ENCODE measurements around the gene WDR46. TPM values are rescaled to one million over a fixed set of nuclear protein-coding genes. Genes with fewer than 3 reads are reported as not detected.

WDR46 gene
- total and polyA plus RNA-seq, 11 donors: 12.2 to 41.0 (median 21.4) TPM

- Histone ChIP-seq H3K4me3 (peak overlapping the region; percentile 64 to 99 (median 93)), H3K27ac (peak overlapping the region; percentile 85 to 99 (median 97)), H3K27me3 (no peaks in the 10 kb centered on the region), H3K9me3 (no peaks in the 10 kb centered on the region), H3K4me1 (peaks cover 0 to 72% (median 40%) of the 10 kb centered on the region in 12 donors), H3K36me3 (peaks cover 0 to 38% (median 30%) of the 10 kb centered on the region in 9 donors)
- peak; percentile 68 to 84 (median 74) for DNase-seq
- intact Hi-C loops (cut with DNase I): loop anchor here in 2 of 10 donors (2.0 to 5.0 kb wide), 2 partner anchors 16 to 37 kb away; partner anchors contain the start of genes B3GALT4 (in 1 of the 2) and RGL2 (in 1 of the 2)
- 5 to 7% (median 6%) methylated on average over 10 of the region's 10 CpGs for WGBS, 4 donors
- ATAC-seq: peak; percentile 13 to 63 (median 26)
- TF ChIP-seq, protein P1, sequence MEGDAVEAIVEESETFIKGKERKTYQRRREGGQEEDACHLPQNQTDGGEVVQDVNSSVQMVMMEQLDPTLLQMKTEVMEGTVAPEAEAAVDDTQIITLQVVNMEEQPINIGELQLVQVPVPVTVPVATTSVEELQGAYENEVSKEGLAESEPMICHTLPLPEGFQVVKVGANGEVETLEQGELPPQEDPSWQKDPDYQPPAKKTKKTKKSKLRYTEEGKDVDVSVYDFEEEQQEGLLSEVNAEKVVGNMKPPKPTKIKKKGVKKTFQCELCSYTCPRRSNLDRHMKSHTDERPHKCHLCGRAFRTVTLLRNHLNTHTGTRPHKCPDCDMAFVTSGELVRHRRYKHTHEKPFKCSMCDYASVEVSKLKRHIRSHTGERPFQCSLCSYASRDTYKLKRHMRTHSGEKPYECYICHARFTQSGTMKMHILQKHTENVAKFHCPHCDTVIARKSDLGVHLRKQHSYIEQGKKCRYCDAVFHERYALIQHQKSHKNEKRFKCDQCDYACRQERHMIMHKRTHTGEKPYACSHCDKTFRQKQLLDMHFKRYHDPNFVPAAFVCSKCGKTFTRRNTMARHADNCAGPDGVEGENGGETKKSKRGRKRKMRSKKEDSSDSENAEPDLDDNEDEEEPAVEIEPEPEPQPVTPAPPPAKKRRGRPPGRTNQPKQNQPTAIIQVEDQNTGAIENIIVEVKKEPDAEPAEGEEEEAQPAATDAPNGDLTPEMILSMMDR (IDR thresholded peaks at IDR 0.05): no peak
- no peak for TF ChIP-seq POLR2A (IDR thresholded peaks at IDR 0.05)
Observed at GRCh38 chr6:33314515-33314942, 25.5 kb upstream of the WDR46 start.

DNA sequence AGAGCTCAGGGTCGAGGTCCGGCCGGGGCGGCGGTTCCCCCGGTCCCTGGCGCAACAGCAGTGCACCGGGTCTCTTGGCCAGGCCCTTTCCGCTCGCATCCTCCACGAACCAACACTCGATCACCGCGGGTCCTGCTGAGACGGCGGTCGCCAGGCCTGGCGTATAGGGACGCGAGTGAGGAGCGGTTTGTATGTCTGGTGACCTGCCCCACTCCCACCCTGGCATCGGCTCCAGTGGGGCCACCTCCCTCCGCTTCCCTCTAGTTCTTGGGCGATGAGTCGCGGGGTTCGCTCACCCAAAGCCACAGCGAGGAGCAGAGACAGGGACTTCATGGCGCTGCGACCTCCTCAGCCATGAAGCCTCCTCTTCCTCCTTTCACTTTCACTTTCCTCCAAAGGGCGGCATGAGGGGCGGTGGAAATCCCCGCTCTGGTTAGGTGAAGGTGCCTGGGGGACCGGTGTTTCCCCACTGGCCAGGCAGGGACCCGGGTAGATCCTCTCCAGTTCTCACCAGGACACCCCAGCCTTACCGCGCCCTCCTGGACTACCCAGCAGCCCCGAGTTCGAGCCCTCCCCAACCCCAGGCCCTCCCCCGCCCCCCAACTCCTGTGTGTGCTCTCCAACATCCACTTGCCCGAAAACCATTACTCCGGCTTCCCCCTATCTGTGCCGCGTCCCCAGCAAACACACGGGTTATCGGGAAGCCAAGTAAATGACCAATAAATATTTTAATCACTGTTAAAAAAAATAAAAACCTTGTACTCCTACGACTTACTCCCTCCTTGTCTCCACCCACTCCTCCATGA, 24.9 kb upstream of the WDR46 start, which contains the start of gene TAPBP:
Gene TAPBP, minus strand, starts transcription at position 370 of the 806 bp plus-strand sequence. Its CDS starts 37 bp downstream, at position 333.
- ATAC-seq (peak; percentile 7 to 50 (median 16)), DNase-seq (peak; percentile 62 to 77 (median 71))
- Histone ChIP-seq H3K4me3 (peak within 1 kb of the TSS; percentile 64 to 99 (median 93)), H3K9me3 (no peaks in the 10 kb centered on the region), H3K36me3 (peaks cover 0 to 38% (median 27%) of the 10 kb centered on the region in 9 donors), H3K27ac (peak within 1 kb of the TSS; percentile 85 to 99 (median 97)), H3K4me1 (peaks cover 0 to 72% (median 39%) of the 10 kb centered on the region in 12 donors), H3K27me3 (no peaks in the 10 kb centered on the region)
- 0 to 1% (median 1%) methylated on average over 41 to 47 of the region's 47 CpGs for WGBS, 4 donors
- peak in 1 of 2 donors; percentile 34 for TF ChIP-seq POLR2A (IDR thresholded peaks at IDR 0.05)
- TF ChIP-seq, protein P1 (IDR thresholded peaks at IDR 0.05): no peak
- intact Hi-C loops (cut with DNase I): loop anchor here in 2 of 10 donors (2.0 to 5.0 kb wide), 2 partner anchors 15 to 37 kb away; partner anchors contain the start of genes RGL2 (in 2 of the 2) and B3GALT4 (in 1 of the 2)

GRCh38 chr6:33313105-33313708, 24.2 kb upstream of the WDR46 start:
- ATAC-seq (peak in 3 of 4 donors; percentile 2 to 11 (median 5)), DNase-seq (peak; percentile 60 to 78 (median 63))
- Histone ChIP-seq H3K4me1 (peaks cover 0 to 69% (median 34%) of the 10 kb centered on the region in 12 donors), H3K27me3 (no peaks in the 10 kb centered on the region), H3K36me3 (peaks cover 0 to 38% (median 29%) of the 10 kb centered on the region in 9 donors), H3K27ac (peak overlapping the region; percentile 85 to 99 (median 97)), H3K9me3 (no peaks in the 10 kb centered on the region), H3K4me3 (peak overlapping the region; percentile 64 to 99 (median 93))
- intact Hi-C loops (cut with DNase I): loop anchor here in 1 of 10 donors (2.0 to 5.0 kb wide), 2 partner anchors 14 to 36 kb away; partner anchors contain the start of genes B3GALT4 and RGL2
- TF ChIP-seq POLR2A (IDR thresholded peaks at IDR 0.05): no peak
- TF ChIP-seq, protein P1 (IDR thresholded peaks at IDR 0.05): no peak
- WGBS, 4 donors: 1% methylated on average over 30 to 33 of the region's 33 CpGs

Data from heart left ventricle (tissue), 16 donors.